ENCODE data around the gene ZIC4. TPM values are rescaled to one million over a fixed set of nuclear protein-coding genes. Genes with fewer than 3 reads are reported as not detected.

Gene ZIC4
- total and polyA plus RNA-seq, 2 of the 8 experiments (the other 6 are each of a cell fraction or from before 2014, with no cell fraction given): 0.03 to 0.13 TPM

DNA sequence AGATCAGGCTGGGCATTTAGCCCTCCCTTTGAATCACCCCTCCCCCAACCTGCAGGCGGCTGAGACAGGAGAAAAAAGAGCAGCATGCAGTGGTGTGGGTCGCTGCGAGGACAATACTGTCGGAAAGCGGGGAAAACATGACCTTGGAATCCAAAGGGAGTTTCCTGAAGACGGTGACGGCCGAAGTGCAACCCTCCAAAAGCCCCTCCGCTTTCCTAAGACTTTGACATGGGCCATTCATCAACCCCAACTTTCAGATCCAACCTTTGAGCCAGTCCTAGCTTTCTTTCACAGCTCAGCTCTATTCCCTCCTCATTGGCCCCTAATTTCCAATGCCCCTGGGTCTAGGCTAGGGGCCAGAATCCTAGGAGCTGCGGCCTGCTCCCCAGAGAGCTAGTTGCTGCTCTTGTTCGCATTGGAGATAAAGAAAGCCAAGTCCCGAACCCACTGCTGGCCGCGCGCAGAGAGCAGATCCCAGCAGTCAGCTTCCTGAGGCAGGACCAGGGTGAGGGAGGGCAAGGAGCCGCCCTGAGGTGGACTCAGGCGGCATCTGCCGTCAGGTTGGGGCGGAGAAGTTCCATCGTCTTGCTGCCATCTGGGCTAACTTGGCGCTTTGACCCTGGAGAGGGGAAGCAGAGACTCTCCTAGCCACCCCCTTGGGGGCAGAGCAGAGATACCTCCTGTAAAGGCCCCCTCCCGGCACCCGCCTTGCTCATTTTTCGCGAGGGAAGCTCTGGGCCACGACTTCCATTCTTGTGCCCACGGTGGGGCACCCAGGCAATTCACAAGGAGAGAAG lies 914 bp downstream of the ZIC4 start (continued):
- TF ChIP-seq EZH2 (IDR thresholded peaks at IDR 0.05; ENCODE audit: low read depth, low read length, severe bottlenecking): peak; percentile 81
- peak; percentile 70; the same call in 1 of the 2 replicates for TF ChIP-seq SUZ12 (IDR thresholded peaks at IDR 0.05; ENCODE audit: low read length)
- peak; percentile 24 to 38; a peak in 3 of 4 replicates for TF ChIP-seq RAD21 (IDR thresholded peaks at IDR 0.05 in 1 of 2, conservative IDR thresholded peaks at IDR 0.05 in 1 of 2; ENCODE audit: low read depth in 2 of 2, low read length in 2 of 2)
- peak; percentile 53 for TF ChIP-seq ASH2L (IDR thresholded peaks at IDR 0.05; ENCODE audit: low read length)

Measured in H1 (cell line).